WI38 (cell line): Measurements from ENCODE around the gene PRR5.
"Not testable (repeated sequence)": the region's sequence is repeated elsewhere in the genome, so short reads cannot be mapped to it uniquely, and the experiment has no call there.

Experiments
- H3K4me3 ChIP-seq: 2 replicates; pipeline ENCODE4 v1.5.1; 2011; ENCODE audit warnings: low read depth, mild to moderate bottlenecking, control low read depth, low read length
- TF ChIP-seq, protein P1 (sequence below): IDR thresholded peaks from 2 replicates; pipeline ENCODE4 v1.5.1; 2012; ENCODE audit warnings: low read depth, mild to moderate bottlenecking, control low read depth, low read length

The PRR5 gene

DNA sequence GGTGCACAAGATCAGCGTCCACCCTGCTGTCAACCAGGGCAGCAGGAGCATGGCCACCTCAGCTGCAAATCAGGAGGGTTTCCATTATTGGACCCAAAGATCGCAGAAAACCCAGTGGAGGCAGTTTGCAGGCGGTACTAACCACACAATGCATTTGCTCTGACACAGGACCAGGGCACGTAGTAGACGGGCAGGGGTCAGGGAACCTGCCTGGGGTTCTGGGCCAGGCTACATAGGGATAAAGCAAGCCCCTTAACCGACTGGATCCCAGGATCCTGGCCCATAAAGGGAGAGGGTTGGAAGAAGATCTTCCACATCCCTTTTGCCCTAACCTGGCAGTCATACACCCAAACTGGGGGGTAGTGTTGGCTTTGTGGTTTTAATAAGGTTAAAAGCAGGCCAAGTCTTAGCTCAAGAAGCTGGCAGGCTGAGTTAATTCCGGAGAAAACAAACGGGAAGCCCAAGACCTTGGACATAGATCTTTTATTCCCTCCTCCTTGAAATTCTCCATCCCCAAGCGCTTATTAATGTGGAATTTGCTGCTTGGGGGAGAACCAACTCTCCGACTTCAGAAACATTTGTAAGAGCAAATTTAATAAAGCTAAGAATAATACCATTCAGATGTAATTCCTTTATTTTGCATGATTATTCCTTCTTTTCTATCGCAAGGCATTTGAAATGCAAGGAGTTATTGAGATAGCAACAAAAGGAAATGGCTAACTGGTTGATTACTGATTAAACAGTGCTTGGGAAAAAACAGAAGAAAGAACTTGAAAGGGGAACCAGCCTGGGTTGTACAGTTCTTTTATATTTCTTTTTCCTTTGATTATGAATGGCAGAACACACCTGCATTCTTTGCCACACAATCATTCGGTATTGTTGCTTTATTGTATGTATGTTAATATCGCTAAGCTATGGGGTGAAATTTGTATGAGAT is 44.1 kb downstream of the PRR5 start:
- H3K4me3 ChIP-seq: no peak overlapping the region
- TF ChIP-seq, protein P1, sequence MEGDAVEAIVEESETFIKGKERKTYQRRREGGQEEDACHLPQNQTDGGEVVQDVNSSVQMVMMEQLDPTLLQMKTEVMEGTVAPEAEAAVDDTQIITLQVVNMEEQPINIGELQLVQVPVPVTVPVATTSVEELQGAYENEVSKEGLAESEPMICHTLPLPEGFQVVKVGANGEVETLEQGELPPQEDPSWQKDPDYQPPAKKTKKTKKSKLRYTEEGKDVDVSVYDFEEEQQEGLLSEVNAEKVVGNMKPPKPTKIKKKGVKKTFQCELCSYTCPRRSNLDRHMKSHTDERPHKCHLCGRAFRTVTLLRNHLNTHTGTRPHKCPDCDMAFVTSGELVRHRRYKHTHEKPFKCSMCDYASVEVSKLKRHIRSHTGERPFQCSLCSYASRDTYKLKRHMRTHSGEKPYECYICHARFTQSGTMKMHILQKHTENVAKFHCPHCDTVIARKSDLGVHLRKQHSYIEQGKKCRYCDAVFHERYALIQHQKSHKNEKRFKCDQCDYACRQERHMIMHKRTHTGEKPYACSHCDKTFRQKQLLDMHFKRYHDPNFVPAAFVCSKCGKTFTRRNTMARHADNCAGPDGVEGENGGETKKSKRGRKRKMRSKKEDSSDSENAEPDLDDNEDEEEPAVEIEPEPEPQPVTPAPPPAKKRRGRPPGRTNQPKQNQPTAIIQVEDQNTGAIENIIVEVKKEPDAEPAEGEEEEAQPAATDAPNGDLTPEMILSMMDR: no peak

DNA sequence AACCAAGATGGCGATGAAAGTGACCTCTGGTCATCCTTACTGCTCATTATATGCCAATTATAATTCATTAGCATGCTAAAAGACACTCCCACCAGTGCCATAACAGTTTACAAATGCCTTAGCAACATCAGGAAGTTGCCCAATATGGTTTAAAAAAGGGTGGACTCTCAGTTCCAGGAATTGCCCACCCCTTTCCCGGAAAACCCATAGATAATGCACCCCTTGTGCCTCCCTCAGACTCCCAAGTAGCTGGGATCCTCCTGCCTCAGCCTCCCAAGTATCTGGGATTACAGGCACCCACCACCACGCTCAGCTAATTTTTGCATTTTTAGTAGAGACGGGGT is 45.8 kb downstream of the PRR5 start:
- H3K4me3 ChIP-seq: not testable (repeated sequence)

DNA sequence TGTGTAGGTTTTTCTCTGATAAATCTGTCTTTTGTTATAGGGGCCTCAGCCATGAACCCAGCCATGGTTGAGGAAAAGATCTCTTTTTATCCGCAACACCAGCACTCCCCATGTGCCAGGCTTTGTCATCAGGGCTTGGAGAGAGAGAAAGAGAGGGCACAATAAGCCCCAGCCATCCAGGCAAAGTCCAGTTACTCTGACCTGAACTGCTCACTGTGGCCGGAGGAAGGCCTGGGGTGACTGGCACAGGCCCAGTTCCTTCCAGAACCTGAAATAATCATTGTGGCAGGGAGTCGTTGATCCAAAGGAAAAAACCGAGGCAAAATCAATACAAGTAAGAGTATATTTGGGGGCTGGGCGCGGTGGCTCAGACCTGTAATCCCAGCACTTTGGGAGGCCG is 46.5 kb downstream of the PRR5 start:
- no peak overlapping the region for H3K4me3 ChIP-seq
- TF ChIP-seq, protein P1: no peak

DNA sequence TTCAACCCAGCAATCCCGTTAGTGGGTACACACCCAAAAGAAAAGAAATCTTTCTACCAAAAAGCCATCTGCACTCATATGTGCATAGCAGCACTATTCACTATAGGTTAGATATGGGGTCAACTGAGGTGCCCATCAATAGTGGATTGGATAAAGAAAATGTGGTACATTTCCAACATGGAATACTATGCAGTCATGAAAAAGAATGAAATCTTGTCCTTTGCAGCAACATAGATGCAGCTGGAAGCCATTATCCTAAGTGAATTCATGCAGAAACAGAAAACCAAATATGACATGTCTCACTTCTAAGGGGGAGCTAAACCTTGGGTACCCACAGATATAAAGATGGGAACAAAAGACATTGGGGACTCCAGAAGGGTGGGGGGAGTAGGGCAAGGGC is 48.5 kb downstream of the PRR5 start:
- no peak overlapping the region for H3K4me3 ChIP-seq
- TF ChIP-seq, protein P1: no peak

DNA sequence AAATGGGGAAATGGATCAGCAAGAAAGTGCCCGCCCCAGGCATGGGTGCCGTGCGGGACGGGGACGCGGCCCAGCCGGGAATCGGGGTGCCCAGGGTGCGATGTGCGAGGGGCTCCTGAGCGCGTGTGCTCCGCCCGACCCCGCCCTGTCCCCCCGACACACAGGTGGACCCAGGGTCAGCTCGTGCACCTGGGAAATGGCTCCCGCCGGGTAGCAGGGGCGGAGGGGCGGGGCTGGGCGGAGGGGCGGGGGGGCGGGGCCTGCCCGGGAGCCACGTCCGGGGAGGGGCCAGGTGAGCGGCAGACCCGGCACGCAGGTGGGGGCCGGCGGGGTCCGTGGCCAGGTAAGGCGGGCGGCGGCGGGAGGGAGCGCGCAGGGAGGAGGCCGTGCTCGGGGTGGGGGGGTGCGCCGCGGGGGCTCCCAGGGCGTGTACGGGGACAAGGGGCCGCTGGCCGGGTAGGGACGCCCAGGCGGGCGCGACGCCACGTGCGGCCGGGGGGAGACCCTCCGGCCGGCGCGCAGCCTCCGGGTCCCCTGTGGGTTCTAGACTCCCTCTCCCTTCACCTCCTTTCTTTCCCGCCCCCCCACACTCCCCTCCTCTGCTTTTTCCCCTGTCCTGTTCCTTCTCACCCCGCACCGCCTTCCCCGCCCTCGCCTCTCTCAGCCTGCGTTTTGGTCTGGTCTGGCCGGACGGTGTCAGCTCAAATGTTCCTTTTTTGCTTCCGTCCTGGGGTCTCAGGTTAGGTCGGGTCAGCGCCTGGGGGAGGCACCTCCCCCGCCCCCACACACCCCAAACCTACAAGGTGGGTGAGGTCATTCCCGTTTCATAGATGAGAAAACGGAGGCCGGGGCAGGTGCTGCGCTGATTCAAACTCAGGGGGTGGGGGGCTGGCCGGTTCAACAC is 50.5 kb downstream of the PRR5 start, which contains the start of gene ARHGAP8:
ARHGAP8 (plus strand) TSS at position 291 of the 904 bp plus-strand sequence. CDS start 33,953 bp downstream, outside the sequence.
- TF ChIP-seq, protein P1: no peak
- no peak within 1 kb of the TSS for H3K4me3 ChIP-seq

DNA sequence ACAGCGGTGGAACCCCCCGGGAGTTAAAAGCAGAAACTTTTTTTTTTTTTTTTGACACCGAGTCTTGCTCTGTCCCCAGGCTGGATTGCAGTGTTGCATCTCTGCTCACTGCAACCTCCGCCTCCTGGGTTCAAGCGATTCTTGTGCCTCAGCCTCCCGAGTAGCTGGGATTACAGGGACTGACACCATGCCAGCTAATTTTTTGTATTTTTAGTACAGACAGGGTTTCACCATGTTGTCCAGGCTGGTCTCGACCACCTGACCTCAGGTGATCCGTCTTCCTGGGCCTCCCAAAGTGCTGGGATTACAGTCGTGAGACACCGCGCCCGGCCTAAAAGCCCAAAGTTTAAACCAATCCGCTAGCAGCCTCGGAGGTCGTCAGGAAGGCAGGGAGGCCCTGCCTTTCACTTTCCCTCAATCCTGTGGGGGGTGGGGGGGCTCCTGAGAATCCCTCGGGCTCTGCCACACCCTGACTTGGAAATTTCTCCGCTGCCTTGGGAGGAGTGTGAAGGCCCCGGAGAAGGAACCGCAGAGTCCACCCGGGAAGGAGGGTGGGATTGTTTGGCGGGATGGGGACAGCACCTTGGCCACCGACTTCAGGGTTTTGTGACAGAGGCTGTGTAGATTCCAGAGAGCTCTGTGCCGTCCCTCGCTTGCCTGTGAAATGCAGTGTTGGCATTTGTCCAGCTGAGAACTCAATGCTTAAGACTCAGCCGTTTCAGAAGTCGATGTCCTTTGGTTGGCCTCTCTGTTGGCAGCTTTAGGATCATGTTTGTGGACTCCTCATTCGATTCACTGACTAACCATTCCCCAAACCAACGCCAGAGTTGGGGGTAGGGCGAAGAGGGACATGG is 51.4 kb downstream of the PRR5 start:
- no peak overlapping the region for H3K4me3 ChIP-seq
- TF ChIP-seq, protein P1: no peak

DNA sequence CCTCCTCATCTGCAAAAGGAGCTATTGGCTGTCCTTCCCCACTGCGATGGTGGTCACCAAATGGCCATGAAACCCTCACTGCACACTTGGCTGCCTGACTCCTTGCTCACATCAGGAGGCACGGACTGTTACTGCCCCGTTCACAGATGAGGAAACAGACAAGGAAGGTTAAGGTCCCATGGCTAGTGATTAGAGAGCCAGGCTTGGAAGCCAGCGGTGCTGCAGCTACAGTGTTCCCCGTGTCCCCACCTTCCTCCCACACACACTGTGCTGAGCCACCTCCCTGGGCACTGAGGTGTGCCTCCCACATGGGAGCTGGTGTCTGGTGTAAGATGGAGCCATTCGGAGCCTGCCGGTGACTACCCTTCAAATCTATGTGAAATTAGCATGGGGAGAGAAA is 53.0 kb downstream of the PRR5 start:
- H3K4me3 ChIP-seq: no peak overlapping the region
- TF ChIP-seq, protein P1: no peak
